Measurements from ENCODE around the gene GPX1.

Gene GPX1

GRCh38 chr3:49310677-49311076 is 47.5 kb downstream of the GPX1 start:
- no peak for DNase-seq

Measured in DMS79 treated with DMSO at 0.1 percent for 48 hours (cell line).